Upper lobe of left lung (tissue), 6 donors: ENCODE data around the gene UVSSA. TPM values are rescaled to one million over a fixed set of nuclear protein-coding genes. Genes with fewer than 3 reads are reported as not detected.

Experiments used
- ATAC-seq, 2 donors: fragments of 200-7000 bp; cut with Tn5 transposase; one replicate each; pipeline ENCODE4 v1.9.1; 2022; ENCODE audit warnings: mild to moderate bottlenecking in 2 of 2, moderate library complexity in 2 of 2; ENCODE audit not compliant: low FRiP score in 2 of 2
- DNase-seq, 2 donors: peaks; one replicate each; pipeline ENCODE4 v3.0.0-alpha.2; 2019 to 2020
- H3K27ac ChIP-seq, 4 donors: fragments of 200-600 bp; sonication (generic); one replicate each; pipeline ENCODE4 v1.5.1; 2016 to 2019
- H3K27me3 ChIP-seq, 4 donors: fragments of 200-600 bp; sonication (generic); one replicate each; pipeline ENCODE4 v1.5.1; 2017 to 2019
- H3K36me3 ChIP-seq, 4 donors: fragments of 200-600 bp; sonication (generic); one replicate each; pipeline ENCODE4 v1.5.1; 2016 to 2019
- H3K4me1 ChIP-seq, 4 donors: fragments of 200-600 bp; sonication (generic); one replicate each; pipeline ENCODE4 v1.5.1; 2018 to 2019
- H3K4me3 ChIP-seq, 4 donors: fragments of 200-600 bp; sonication (generic); one replicate each; pipeline ENCODE4 v1.5.1; 2017 to 2019; ENCODE audit warnings: mild to moderate bottlenecking in 2 of 4, moderate library complexity in 1 of 4
- H3K9me3 ChIP-seq, 4 donors: fragments of 200-600 bp; sonication (generic); one replicate each; pipeline ENCODE4 v1.5.1; 2018 to 2019
- CTCF ChIP-seq, 6 experiments: fragments of 450-650 bp in 4 of 6; fragments of 200-600 bp in 2 of 6; sonication (generic) in 2 of 6; IDR thresholded peaks; one replicate each; pipeline ENCODE4 v1.5.1; 2016 to 2019; ENCODE audit warnings: antibody characterized with exemption in 6 of 6
- EP300 ChIP-seq, 4 donors: sonication (generic); formaldehyde crosslinking; IDR thresholded peaks; one replicate each; pipeline ENCODE4 v1.5.1; 2017; ENCODE audit warnings: antibody characterized with exemption in 4 of 4, control low read depth in 2 of 4
- POLR2A ChIP-seq, 4 donors: fragments of 450-650 bp; IDR thresholded peaks; one replicate each; pipeline ENCODE4 v1.5.1; 2016 to 2017; ENCODE audit warnings: antibody characterized with exemption in 4 of 4, mild to moderate bottlenecking in 2 of 4
- POLR2AphosphoS5 ChIP-seq, 2 donors: sonication (generic); formaldehyde crosslinking; IDR thresholded peaks; one replicate each; pipeline ENCODE4 v1.5.1; 2017; ENCODE audit warnings: antibody characterized with exemption in 2 of 2
- WGBS, 2 donors: methylation state at CpG; one replicate each; pipeline ENCODE4 v1.1.5; 2017 to 2018; 5-methylcytosine and 5-hydroxymethylcytosine counted together
- total RNA-seq, 6 donors: library from RNA; depleted of rRNA in 4 of 6; stranded (reverse); fragments of >200 nt in 4 of 6; gene quantifications; one replicate each; pipeline versions ENCODE4 v1.1.0 to v1.2.1, GENCODE V29; 2016 to 2021
- donor health status: DM: no; HTN: no; CAD: no; lungs with moderate emphysema.
- donor health status: DM: no; HTN: yes; CAD: no; lungs with severe emphysema.

The UVSSA gene
- total RNA-seq, 6 donors from 2014 or later: 15.2 to 138 (median 46.5) TPM

- ATAC-seq (no peak), DNase-seq (peak; percentile 16 to 25)
- TF ChIP-seq POLR2A (IDR thresholded peaks at IDR 0.05): no peak
- no peak for TF ChIP-seq POLR2AphosphoS5 (IDR thresholded peaks at IDR 0.05)
- no peak for TF ChIP-seq EP300 (IDR thresholded peaks at IDR 0.05)
- no peak for TF ChIP-seq CTCF (IDR thresholded peaks at IDR 0.05)
- Histone ChIP-seq H3K9me3 (peaks cover 0 to 5% (median under 1%) of the 10 kb centered on the region in 4 donors), H3K4me3 (no peak overlapping the region), H3K27ac (no peak overlapping the region), H3K27me3 (peaks cover 2 to 35% (median 21%) of the 10 kb centered on the region in 4 donors), H3K36me3 (peaks cover 0 to 14% (median 7%) of the 10 kb centered on the region in 4 donors), H3K4me1 (peaks cover 8 to 20% (median 14%) of the 10 kb centered on the region in 4 donors)
- WGBS, 2 donors: 91 to 94% methylated on average over 16 to 18 of the region's 22 CpGs
Observed at GRCh38 chr4:1398681-1399507, 51.9 kb downstream of the UVSSA start.

GRCh38 chr4:1399508-1400190, 52.6 kb downstream of the UVSSA start:
- no peak overlapping the region for H3K27ac ChIP-seq
- peaks cover 3 to 42% (median 27%) of the 10 kb centered on the region in 4 donors for H3K27me3 ChIP-seq
- H3K9me3 ChIP-seq: peaks cover 0 to 5% (median under 1%) of the 10 kb centered on the region in 4 donors
- WGBS, 2 donors: 58 to 83% methylated on average over 10 to 15 of the region's 15 CpGs
- TF ChIP-seq CTCF (IDR thresholded peaks at IDR 0.05) (no peak), POLR2AphosphoS5 (IDR thresholded peaks at IDR 0.05) (no peak), POLR2A (IDR thresholded peaks at IDR 0.05) (no peak), EP300 (IDR thresholded peaks at IDR 0.05) (no peak)
- peaks cover 8 to 28% (median 15%) of the 10 kb centered on the region in 4 donors for H3K4me1 ChIP-seq
- no peak overlapping the region for H3K4me3 ChIP-seq
- ATAC-seq (no peak), DNase-seq (peak; percentile 6 to 25)
- H3K36me3 ChIP-seq: peaks cover 0 to 7% (median 2%) of the 10 kb centered on the region in 4 donors

- no peak overlapping the region for H3K27ac ChIP-seq
- no peak for TF ChIP-seq POLR2A (IDR thresholded peaks at IDR 0.05)
- peaks cover 0 to 5% (median under 1%) of the 10 kb centered on the region in 4 donors for H3K9me3 ChIP-seq
- peaks cover 0 to 4% (median 0%) of the 10 kb centered on the region in 4 donors for H3K36me3 ChIP-seq
- H3K4me1 ChIP-seq: peaks cover 8 to 34% (median 17%) of the 10 kb centered on the region in 4 donors
- WGBS, 2 donors: 83% methylated on average over 7 to 11 of the region's 11 CpGs
- no peak overlapping the region for H3K4me3 ChIP-seq
- ATAC-seq (no peak), DNase-seq (peak in 1 of 2 donors; percentile 38)
- peaks cover 3 to 49% (median 32%) of the 10 kb centered on the region in 4 donors for H3K27me3 ChIP-seq
Observed at GRCh38 chr4:1400191-1400805, 53.3 kb downstream of the UVSSA start.

GRCh38 chr4:1400831-1401408, 53.9 kb downstream of the UVSSA start:
- H3K4me1 ChIP-seq: peaks cover 8 to 40% (median 17%) of the 10 kb centered on the region in 4 donors
- peaks cover 0 to 5% (median under 1%) of the 10 kb centered on the region in 4 donors for H3K9me3 ChIP-seq
- H3K36me3 ChIP-seq: no peaks in the 10 kb centered on the region
- DNase-seq (peak in 1 of 2 donors; percentile 11), ATAC-seq (peak in 1 of 2 donors; percentile 15)
- TF ChIP-seq EP300 (IDR thresholded peaks at IDR 0.05) (no peak), POLR2AphosphoS5 (IDR thresholded peaks at IDR 0.05) (no peak), POLR2A (IDR thresholded peaks at IDR 0.05) (no peak), CTCF (IDR thresholded peaks at IDR 0.05) (no peak)
- WGBS, 2 donors: 0 to 43% methylated on average over 3 to 14 of the region's 14 CpGs
- peaks cover 3 to 55% (median 35%) of the 10 kb centered on the region in 4 donors for H3K27me3 ChIP-seq
- H3K4me3 ChIP-seq: no peak overlapping the region
- H3K27ac ChIP-seq: no peak overlapping the region
